ENCODE measurements around the gene GPR155.
"Not testable (repeated sequence)": the region's sequence is repeated elsewhere in the genome, so short reads cannot be mapped to it uniquely, and the experiment has no call there.

The GPR155 gene

GRCh38 chr2:174431902-174432301, 54.9 kb downstream of the GPR155 start:
- no peak for DNase-seq

DNA sequence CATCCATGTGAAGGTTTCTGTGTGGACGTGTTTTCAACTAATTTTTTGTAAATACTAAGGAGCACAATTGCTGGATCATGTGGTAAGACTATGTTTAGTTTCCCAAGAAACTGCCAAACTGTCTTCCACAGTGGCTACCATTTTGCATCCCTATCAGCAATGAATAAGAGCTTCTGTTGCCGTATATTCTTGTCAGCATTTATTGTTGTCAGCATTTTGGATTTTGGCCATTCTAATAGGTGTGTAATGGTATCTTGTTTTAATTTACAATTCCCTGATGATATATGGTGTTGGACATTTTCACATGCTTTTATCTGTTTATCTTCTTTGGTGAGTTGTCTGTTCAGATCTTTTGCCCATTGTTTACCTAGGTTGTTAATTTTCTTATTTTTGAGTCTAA, 56.8 kb downstream of the GPR155 start:
- DNase-seq: no peak

- no peak for DNase-seq
Measured at GRCh38 chr2:174428214-174428613, 58.6 kb downstream of the GPR155 start.

GRCh38 chr2:174412256-174412655, 74.6 kb downstream of the GPR155 start:
- no peak for DNase-seq

GRCh38 chr2:174410039-174410438, 76.8 kb downstream of the GPR155 start:
- not testable (repeated sequence) for DNase-seq

- no peak for DNase-seq
Measured at GRCh38 chr2:174403628-174404027, 83.2 kb downstream of the GPR155 start.

- DNase-seq: no peak
Measured at GRCh38 chr2:174400853-174401252, 86.0 kb downstream of the GPR155 start.

DNA sequence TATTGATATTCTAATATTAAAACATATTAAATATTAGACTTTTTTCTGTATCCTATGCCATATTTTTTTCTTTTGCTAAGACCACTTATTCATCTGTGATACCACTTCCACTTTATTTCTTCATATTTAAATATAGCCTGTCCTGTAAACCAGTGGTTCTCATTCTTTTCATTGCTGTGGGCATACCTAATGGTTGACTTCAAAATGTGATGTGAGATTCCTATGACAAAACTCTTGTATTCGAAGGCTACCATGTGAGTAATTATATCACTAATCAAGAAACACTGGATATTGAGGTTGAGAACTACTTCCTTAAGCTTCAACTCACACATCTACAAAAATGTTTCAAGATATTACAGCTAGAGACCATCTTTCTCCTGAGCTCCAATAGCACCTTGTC, 87.7 kb downstream of the GPR155 start:
- DNase-seq: no peak

- DNase-seq: no peak
Measured at GRCh38 chr2:174397773-174398172, 89.1 kb downstream of the GPR155 start.

GRCh38 chr2:174395969-174396630, 90.7 kb downstream of the GPR155 start:
- DNase-seq: no peak

- peak; percentile 70 for DNase-seq
Measured at GRCh38 chr2:174395284-174395968, 91.4 kb downstream of the GPR155 start, which contains the start of gene SCRN3. TSS of gene SCRN3 (plus strand) at chr2:174395730. CDS start at chr2:174398284, 2,554 bp downstream.

GRCh38 chr2:174392706-174393105, 94.1 kb downstream of the GPR155 start:
- DNase-seq: no peak

DNA sequence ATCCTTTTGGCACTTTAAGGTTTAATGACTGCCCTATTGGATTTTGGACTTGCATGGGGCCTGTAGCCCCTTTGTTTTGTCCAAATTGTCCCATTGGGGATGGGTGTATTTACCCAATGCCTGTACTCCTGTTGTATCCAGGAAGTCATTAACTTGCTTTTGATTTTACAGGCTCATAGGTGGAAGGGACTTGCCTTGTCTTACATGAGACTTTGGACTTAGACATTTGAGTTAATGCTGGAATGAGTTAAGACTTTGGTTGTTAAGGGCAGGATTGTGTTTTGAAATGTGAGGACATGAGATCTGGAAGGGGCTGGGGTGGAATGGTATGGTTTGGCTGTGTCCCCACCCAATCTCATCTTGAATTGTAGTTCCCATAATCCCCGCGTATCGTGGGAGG, 96.5 kb downstream of the GPR155 start:
- DNase-seq: not testable (repeated sequence)

DNA sequence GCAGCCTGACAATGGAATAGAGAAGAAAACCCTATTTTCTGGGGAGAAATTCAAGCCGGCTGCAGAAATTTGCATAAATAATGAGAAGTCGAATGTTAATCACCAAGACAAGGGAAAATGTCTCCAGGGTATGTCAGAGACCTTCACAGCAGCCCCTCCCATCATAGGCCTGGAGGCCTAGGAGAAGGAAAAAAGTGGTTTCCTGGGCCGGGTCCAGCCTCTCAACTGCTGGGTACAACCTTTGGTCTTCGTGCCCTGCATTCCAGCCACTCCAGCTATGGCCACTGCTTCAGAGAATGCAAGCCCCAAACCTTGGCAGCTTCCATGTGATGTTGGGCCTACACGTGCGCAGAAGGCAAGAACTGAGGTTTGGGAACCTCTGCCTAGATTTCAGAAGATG, 97.3 kb downstream of the GPR155 start:
- no peak for DNase-seq

DNA sequence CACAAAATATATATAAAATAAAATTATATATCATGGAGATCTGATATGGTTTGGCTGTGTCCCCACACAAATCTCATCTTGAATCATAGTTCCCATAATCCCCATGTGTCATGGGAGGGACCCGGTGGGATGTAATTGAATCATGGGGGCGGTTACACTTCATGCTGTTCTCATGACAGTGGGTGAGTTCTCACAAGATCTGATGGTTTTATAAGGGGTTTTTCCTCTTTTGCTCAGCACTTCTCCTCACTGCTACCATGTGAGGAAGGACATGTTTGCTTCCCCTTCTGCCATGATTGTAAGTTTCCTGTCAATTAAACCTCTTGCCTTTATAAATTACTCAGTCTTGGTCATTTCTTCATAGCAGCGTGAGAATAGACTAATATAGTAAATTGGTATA, 98.1 kb downstream of the GPR155 start:
- not testable (repeated sequence) for DNase-seq

- no peak for DNase-seq
Measured at GRCh38 chr2:174385201-174385600, 101.6 kb downstream of the GPR155 start.

DNA sequence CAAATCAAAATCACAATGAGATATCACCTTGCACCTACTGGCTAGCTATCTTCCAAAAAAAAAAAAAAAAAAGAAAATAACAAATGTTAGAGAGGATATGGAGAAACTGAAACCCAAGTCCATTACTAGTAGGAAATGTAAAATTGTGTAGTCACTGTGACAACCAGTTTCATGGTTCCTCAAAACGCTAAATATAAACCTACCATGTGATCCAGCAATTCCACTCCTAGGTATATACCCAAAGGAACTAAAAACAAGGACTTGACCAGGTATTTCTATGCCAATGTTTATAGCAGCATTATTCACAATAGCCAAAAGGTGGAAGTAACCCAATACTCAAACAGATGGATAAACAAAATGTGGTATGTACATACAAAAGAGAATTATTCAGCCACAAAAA, 103.0 kb downstream of the GPR155 start:
- DNase-seq: no peak

Measured in activated T-cell treated with anti-CD3 and anti-CD28 coated beads, Interleukin-2, amount 50 U/mL, for 1 hour (primary cell).